Fibroblast of lung (primary cell): ENCODE results near the gene C1orf232.

Experiments
- EZH2 ChIP-seq: IDR thresholded peaks from 2 replicates; pipeline ENCODE4 v1.5.1; 2012; ENCODE audit warnings: low read length, control low read depth, mild to moderate bottlenecking; ENCODE audit errors: missing control alignments
- TF ChIP-seq, protein P1 (sequence below), 2 donors: IDR thresholded peaks in 1 of 2; conservative IDR thresholded peaks in 1 of 2; 1 replicate in 1 of 2; 2 replicates in 1 of 2; pipeline ENCODE4 v1.5.1; 2011 to 2012; ENCODE audit warnings: low read length in 2 of 2, control low read depth in 1 of 2, inconsistent platforms in 1 of 2, low read depth in 1 of 2, mild to moderate bottlenecking in 1 of 2

DNA sequence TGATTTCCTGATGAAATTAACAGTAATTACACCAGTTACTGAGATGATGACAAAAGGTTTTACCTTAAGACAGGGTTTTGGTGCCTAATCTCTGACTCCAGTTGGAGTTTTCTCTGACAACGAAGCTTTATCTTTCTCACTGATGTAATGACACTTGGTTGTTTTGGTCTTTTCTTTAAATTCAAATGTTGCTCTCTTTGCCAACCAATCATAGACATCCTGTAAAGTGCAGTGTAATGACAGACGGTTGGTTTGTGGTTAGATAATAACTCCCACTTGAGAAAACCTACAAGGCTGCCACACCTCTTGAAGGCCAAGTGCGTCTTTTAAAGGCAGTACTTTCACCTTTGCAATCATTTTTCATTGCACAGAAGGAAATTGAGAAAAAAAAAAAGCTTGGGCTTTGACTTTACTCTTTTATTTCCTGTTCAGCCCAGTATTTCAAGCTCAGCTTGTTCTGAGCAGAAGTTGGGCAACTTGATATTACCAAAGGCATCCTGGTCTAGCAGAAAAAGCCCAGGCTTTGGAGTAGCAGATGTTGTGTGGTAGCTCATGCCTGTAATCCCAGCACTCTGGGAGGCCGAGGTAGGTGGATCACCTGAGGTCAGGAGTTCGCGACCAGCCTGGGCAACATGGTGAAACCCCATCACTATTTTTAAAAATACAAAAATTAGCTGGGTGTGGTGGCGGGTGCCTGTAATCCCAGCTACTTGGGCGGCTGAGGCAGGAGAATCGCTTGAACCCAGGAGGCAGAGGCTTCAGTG lies 42.3 kb downstream of the C1orf232 start:
- no peak for TF ChIP-seq EZH2
- TF ChIP-seq, protein P1, sequence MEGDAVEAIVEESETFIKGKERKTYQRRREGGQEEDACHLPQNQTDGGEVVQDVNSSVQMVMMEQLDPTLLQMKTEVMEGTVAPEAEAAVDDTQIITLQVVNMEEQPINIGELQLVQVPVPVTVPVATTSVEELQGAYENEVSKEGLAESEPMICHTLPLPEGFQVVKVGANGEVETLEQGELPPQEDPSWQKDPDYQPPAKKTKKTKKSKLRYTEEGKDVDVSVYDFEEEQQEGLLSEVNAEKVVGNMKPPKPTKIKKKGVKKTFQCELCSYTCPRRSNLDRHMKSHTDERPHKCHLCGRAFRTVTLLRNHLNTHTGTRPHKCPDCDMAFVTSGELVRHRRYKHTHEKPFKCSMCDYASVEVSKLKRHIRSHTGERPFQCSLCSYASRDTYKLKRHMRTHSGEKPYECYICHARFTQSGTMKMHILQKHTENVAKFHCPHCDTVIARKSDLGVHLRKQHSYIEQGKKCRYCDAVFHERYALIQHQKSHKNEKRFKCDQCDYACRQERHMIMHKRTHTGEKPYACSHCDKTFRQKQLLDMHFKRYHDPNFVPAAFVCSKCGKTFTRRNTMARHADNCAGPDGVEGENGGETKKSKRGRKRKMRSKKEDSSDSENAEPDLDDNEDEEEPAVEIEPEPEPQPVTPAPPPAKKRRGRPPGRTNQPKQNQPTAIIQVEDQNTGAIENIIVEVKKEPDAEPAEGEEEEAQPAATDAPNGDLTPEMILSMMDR (conservative IDR thresholded peaks at IDR 0.05 in 1 of 2, IDR thresholded peaks at IDR 0.05 in 1 of 2; ENCODE audit: low read depth in 1 of 2, low read length in 2 of 2), result no peak
